Measurements from ENCODE around the gene PLCB4. TPM values are rescaled to one million over a fixed set of nuclear protein-coding genes. Genes with fewer than 3 reads are reported as not detected.
"Not testable (repeated sequence)": the region's sequence is repeated elsewhere in the genome, so short reads cannot be mapped to it uniquely, and the experiment has no call there.

Gene PLCB4
- total and polyA plus RNA-seq, 3 experiments from 2014 or later: not detected

DNA sequence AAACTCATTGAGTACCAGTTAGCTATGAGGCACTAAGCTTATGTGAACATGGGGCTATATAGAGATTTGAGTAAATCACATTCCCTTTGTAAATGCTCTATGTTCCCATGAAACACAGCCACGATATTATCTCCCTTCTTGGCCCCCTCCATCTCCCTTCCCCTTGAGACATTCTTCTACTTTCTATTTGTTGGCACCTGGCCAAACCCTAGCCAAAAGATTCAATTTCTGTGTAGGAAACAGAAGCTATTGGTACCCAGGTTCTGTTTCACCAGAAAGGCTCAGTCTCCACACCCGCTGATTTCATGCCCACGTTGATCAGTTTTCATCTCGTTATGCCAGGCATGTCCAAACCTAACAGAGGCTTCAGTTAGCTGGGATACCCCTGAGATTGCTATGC lies 300.0 kb downstream of the PLCB4 start:
- H3K4me3 ChIP-seq (ENCODE audit: low read length): no peak overlapping the region
- H3K27me3 Mint-ChIP-seq: peaks cover 0 to 2% of the 10 kb centered on the region in 2 donors
- ChIA-PET CTCF (no interaction called here), POLR2A (no interaction called here)
- DNase-seq: no peak
- no peak overlapping the region for H3K27ac ChIP-seq (ENCODE audit: low read depth, low read length)
- H3K9me3 Mint-ChIP-seq: peaks cover 0 to 6% (median 0%) of the 10 kb centered on the region in 5 donors
- H3K4me3 Mint-ChIP-seq: no peak overlapping the region
- no peaks in the 10 kb centered on the region for H3K27me3 ChIP-seq (ENCODE audit: insufficient read depth, low read length, poor library complexity, severe bottlenecking)
- no peaks in the 10 kb centered on the region for H3K4me1 Mint-ChIP-seq
- no peaks in the 10 kb centered on the region for H3K9me3 ChIP-seq (ENCODE audit: low read length)
- no peaks in the 10 kb centered on the region for H3K4me1 ChIP-seq (ENCODE audit: insufficient read depth, low read length)
- no peaks in the 10 kb centered on the region for H3K36me3 Mint-ChIP-seq
- H3K27ac Mint-ChIP-seq: no peak overlapping the region
- H3K36me3 ChIP-seq (ENCODE audit: insufficient read depth, low read length): no peaks in the 10 kb centered on the region

GRCh38 chr20:9369557-9369956 lies 300.7 kb downstream of the PLCB4 start:
- H3K36me3 ChIP-seq (ENCODE audit: insufficient read depth, low read length): no peaks in the 10 kb centered on the region
- POLR2A ChIA-PET: no interaction called here
- H3K27me3 ChIP-seq (ENCODE audit: insufficient read depth, low read length, poor library complexity, severe bottlenecking): no peaks in the 10 kb centered on the region
- H3K4me3 ChIP-seq (ENCODE audit: low read length): no peak overlapping the region
- no peak for DNase-seq
- CTCF ChIA-PET: no interaction called here
- H3K4me3 Mint-ChIP-seq: no peak overlapping the region
- H3K27me3 Mint-ChIP-seq: peaks cover 0 to 2% of the 10 kb centered on the region in 2 donors
- H3K4me1 ChIP-seq (ENCODE audit: insufficient read depth, low read length): no peaks in the 10 kb centered on the region
- no peak overlapping the region for H3K27ac ChIP-seq (ENCODE audit: low read depth, low read length)
- no peaks in the 10 kb centered on the region for H3K36me3 Mint-ChIP-seq
- H3K9me3 ChIP-seq (ENCODE audit: low read length): no peaks in the 10 kb centered on the region
- peaks cover 0 to 6% (median 2%) of the 10 kb centered on the region in 5 donors for H3K9me3 Mint-ChIP-seq
- no peaks in the 10 kb centered on the region for H3K4me1 Mint-ChIP-seq
- H3K27ac Mint-ChIP-seq: no peak overlapping the region

DNA sequence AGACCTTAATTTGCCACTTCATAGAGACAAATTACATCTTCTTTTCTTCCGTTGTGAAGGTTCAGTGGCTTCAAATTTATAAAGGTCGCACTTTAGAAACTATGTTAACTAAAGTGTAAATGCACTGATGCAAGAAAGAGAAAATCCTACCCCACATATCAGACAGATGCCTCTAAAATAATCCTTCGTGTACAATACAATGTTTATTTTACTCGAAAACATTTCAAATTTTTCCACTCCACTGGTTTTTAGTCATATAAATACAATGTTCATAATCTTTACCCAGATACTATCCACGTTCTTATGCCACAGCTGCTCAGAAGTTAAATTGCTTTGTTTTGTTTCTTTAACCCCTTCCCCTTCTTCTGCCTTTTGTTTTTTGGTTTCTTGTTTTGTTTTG lies 305.2 kb downstream of the PLCB4 start:
- no peaks in the 10 kb centered on the region for H3K27me3 ChIP-seq (ENCODE audit: insufficient read depth, low read length, poor library complexity, severe bottlenecking)
- no peak overlapping the region for H3K4me3 ChIP-seq (ENCODE audit: low read length)
- no peaks in the 10 kb centered on the region for H3K36me3 ChIP-seq (ENCODE audit: insufficient read depth, low read length)
- ChIA-PET POLR2A (no interaction called here), CTCF (no interaction called here)
- Mint-ChIP-seq H3K27me3 (peaks cover 0 to 2% of the 10 kb centered on the region in 2 donors), H3K4me3 (no peak overlapping the region), H3K27ac (no peak overlapping the region), H3K9me3 (peaks cover 0 to 4% (median 0%) of the 10 kb centered on the region in 5 donors), H3K4me1 (no peaks in the 10 kb centered on the region), H3K36me3 (no peaks in the 10 kb centered on the region)
- no peaks in the 10 kb centered on the region for H3K4me1 ChIP-seq (ENCODE audit: insufficient read depth, low read length)
- H3K9me3 ChIP-seq (ENCODE audit: low read length): no peaks in the 10 kb centered on the region
- no peak for DNase-seq
- H3K27ac ChIP-seq (ENCODE audit: low read depth, low read length): no peak overlapping the region

DNA sequence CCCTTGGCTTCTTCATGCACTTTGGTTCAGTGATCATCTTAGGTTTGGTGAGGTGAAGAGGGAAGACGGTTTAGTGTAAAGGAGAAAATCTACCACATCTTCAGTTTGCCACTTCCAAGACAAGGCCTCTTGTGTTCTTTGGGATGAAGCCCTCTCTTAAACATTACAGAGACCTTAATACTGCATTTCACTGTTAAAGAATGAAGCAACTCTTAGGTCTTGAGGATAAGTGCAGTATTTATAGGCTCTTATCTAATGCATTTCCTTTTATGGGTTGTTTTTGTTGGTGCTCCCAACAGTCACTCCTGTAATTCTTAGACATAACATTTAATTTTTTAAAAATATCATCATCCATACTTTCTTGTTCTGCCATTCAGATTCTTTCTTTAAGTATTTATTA lies 305.6 kb downstream of the PLCB4 start:
- Mint-ChIP-seq H3K4me1 (no peaks in the 10 kb centered on the region), H3K4me3 (no peak overlapping the region), H3K36me3 (no peaks in the 10 kb centered on the region), H3K27ac (no peak overlapping the region), H3K9me3 (peaks cover 0 to 4% (median 0%) of the 10 kb centered on the region in 5 donors), H3K27me3 (peaks cover 0 to 2% of the 10 kb centered on the region in 2 donors)
- Histone ChIP-seq H3K27ac (ENCODE audit: low read depth, low read length) (no peak overlapping the region), H3K4me3 (ENCODE audit: low read length) (no peak overlapping the region), H3K9me3 (ENCODE audit: low read length) (no peaks in the 10 kb centered on the region), H3K27me3 (ENCODE audit: insufficient read depth, low read length, poor library complexity, severe bottlenecking) (no peaks in the 10 kb centered on the region), H3K4me1 (ENCODE audit: insufficient read depth, low read length) (no peaks in the 10 kb centered on the region), H3K36me3 (ENCODE audit: insufficient read depth, low read length) (no peaks in the 10 kb centered on the region)
- CTCF ChIA-PET: no interaction called here
- no peak for DNase-seq
- POLR2A ChIA-PET: no interaction called here

DNA sequence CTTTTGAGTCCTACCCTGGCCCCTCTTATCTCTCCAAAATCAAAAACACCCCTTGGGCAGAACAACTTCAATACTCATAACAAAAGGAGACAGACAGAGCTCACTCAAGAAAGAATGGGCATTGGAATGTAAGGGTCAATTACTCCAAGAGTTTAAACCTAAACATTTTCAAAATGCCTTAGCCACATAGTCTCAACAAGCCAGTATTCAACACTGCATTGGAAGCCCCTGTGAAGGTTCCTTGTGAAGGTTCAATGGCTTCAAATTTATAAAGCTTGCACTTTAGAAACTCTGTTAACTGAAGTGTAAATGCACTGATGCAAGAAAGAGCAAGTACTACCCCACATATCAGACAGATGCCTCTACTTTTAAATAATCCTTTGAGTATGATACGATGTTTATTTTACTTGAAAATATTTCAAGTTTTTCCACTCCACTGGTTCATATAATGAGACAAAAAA lies 306.4 kb downstream of the PLCB4 start:
- Mint-ChIP-seq H3K27me3 (peaks cover 0 to 2% of the 10 kb centered on the region in 2 donors), H3K4me1 (no peaks in the 10 kb centered on the region), H3K9me3 (peaks cover 0 to 4% (median under 1%) of the 10 kb centered on the region in 5 donors), H3K36me3 (no peaks in the 10 kb centered on the region), H3K4me3 (no peak overlapping the region), H3K27ac (no peak overlapping the region)
- Histone ChIP-seq H3K4me1 (ENCODE audit: insufficient read depth, low read length) (no peaks in the 10 kb centered on the region), H3K4me3 (ENCODE audit: low read length) (no peak overlapping the region), H3K27me3 (ENCODE audit: insufficient read depth, low read length, poor library complexity, severe bottlenecking) (no peaks in the 10 kb centered on the region), H3K9me3 (ENCODE audit: low read length) (no peaks in the 10 kb centered on the region), H3K27ac (ENCODE audit: low read depth, low read length) (no peak overlapping the region), H3K36me3 (ENCODE audit: insufficient read depth, low read length) (no peaks in the 10 kb centered on the region)
- ChIA-PET POLR2A (no interaction called here), CTCF (no interaction called here)
- no peak for DNase-seq

DNA sequence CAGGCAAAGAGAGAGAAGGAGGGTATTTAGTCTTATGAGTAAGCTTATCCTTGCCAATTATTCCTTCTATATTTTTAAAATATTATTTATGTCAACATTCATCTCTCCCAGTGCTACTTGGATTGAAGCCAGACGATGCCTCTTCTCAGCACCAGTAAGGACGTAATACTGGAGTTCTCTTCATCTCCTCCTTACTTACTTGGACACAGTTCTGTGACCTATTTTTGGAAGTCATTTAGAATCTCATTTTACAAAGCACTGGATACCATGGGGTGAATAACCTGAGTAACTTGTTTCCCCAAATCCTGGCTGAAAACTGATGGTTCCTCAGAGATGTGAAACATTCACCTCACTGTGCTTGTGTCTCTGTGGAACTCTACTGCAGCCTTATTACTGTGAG lies 308.1 kb downstream of the PLCB4 start:
- H3K36me3 Mint-ChIP-seq: no peaks in the 10 kb centered on the region
- ChIA-PET CTCF (no interaction called here), POLR2A (no interaction called here)

DNA sequence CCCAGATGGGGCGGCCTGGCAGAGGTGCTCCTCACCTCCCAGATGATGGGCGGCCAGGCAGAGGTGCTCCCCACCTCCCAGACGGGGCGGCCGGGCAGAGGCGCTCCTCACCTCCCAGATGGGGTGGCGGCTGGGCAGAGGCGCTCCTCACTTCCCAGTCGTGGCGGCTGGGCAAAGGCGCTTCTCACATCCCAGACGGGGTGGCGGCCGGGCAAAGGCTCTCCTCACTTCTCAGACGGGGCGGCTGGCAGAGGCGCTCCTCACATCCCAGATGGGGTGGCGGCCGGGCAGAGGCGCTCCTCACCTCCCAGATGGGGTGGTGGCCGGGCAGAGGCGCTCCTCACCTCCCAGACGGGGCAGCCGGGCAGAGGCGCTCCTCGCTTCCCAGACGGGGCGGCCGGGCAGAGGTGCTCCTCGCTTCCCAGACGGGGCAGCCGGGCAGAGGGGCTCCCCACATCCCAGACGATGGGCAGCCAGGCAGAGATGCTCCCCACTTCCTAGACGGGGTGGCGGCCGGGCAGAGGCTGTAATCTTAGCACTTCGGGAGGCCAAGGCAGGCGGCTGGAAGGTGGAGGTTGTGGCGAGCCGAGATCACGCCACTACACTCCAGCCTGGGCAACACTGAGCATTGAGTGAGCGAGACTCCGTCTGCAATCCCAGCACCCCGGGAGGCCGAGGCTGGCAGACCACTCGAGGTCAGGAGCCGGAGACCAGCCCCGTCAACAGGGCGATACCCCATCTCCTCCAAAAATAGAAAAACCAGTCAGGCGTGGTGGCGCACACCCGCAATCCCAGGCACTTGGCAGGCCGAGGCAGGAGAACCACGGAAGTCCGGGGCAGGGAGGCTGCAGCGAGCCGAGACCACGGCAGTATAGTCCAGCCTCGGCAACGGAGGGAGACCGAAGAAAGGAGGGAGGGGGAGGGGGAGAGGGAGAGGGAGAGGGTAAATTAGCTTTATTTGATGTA lies 316.7 kb downstream of the PLCB4 start:
- H3K27ac ChIP-seq (ENCODE audit: low read depth, low read length); POLR2A ChIA-PET; H3K4me3 ChIP-seq (ENCODE audit: low read length); H3K4me1 ChIP-seq (ENCODE audit: insufficient read depth, low read length); H3K27me3 ChIP-seq (ENCODE audit: insufficient read depth, low read length, poor library complexity, severe bottlenecking); CTCF ChIA-PET; DNase-seq; H3K36me3 ChIP-seq (ENCODE audit: insufficient read depth, low read length); H3K27me3 Mint-ChIP-seq; H3K36me3 Mint-ChIP-seq; H3K4me3 Mint-ChIP-seq; H3K4me1 Mint-ChIP-seq; H3K27ac Mint-ChIP-seq; H3K9me3 ChIP-seq (ENCODE audit: low read length): not testable (repeated sequence)
- H3K9me3 Mint-ChIP-seq: peaks cover 2 to 12% (median 4%) of the 10 kb centered on the region in 5 donors

More for the DNA sequence above, 308.1 kb downstream of the PLCB4 start:
- Histone ChIP-seq H3K36me3 (ENCODE audit: insufficient read depth, low read length) (no peaks in the 10 kb centered on the region), H3K4me3 (ENCODE audit: low read length) (no peak overlapping the region), H3K9me3 (ENCODE audit: low read length) (no peaks in the 10 kb centered on the region), H3K4me1 (ENCODE audit: insufficient read depth, low read length) (no peaks in the 10 kb centered on the region), H3K27me3 (ENCODE audit: insufficient read depth, low read length, poor library complexity, severe bottlenecking) (no peaks in the 10 kb centered on the region), H3K27ac (ENCODE audit: low read depth, low read length) (no peak overlapping the region)
- H3K4me1 Mint-ChIP-seq: no peaks in the 10 kb centered on the region
- no peak for DNase-seq
- no peak overlapping the region for H3K27ac Mint-ChIP-seq
- peaks cover 0 to 6% (median 0%) of the 10 kb centered on the region in 5 donors for H3K9me3 Mint-ChIP-seq
- peaks cover 0 to 2% of the 10 kb centered on the region in 2 donors for H3K27me3 Mint-ChIP-seq
- H3K4me3 Mint-ChIP-seq: no peak overlapping the region

DNA sequence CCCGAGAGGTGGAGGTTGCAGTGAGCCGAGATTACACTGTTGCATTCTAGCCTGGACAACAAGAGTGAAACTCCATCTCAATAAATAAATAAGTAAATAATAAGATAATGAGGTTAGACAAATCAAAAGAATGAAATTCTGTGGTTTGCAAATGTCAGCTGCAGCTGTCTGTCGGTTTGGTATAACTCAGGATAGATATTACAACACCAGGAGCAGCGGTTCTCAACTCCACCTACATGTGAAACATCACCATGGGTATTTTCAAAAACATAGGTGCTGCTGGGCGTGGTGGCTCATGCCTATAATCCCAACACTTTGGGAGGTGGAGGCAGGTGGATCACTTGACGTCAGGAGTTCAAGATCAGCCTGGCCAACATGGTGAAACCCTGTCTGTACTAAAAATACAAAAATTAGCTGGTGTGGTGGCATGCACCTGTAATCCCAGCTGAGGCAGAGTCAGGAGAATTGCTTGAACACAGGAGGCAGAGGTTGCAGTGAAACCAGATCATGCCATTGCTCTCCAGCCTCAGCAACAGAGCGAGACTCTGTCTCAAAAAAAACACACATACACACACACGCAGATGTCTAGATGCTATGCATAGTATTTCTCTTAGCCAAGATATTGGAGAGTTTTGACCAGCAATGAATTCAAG lies 319.4 kb downstream of the PLCB4 start:
- Mint-ChIP-seq H3K27me3 (peaks cover 0 to 2% of the 10 kb centered on the region in 2 donors), H3K36me3 (no peaks in the 10 kb centered on the region), H3K27ac (no peak overlapping the region), H3K4me1 (no peaks in the 10 kb centered on the region), H3K4me3 (no peak overlapping the region), H3K9me3 (peaks cover 2 to 11% (median 5%) of the 10 kb centered on the region in 5 donors)
- DNase-seq: no peak
- H3K4me3 ChIP-seq (ENCODE audit: low read length): no peak overlapping the region
- no peaks in the 10 kb centered on the region for H3K9me3 ChIP-seq (ENCODE audit: low read length)
- no peaks in the 10 kb centered on the region for H3K27me3 ChIP-seq (ENCODE audit: insufficient read depth, low read length, poor library complexity, severe bottlenecking)
- H3K27ac ChIP-seq (ENCODE audit: low read depth, low read length): no peak overlapping the region
- H3K36me3 ChIP-seq (ENCODE audit: insufficient read depth, low read length): no peaks in the 10 kb centered on the region
- no peaks in the 10 kb centered on the region for H3K4me1 ChIP-seq (ENCODE audit: insufficient read depth, low read length)
- ChIA-PET POLR2A (no interaction called here), CTCF (no interaction called here)
